Activated T-helper 17 cell treated with anti-CD3 and anti-CD28 coated beads, Interleukin-2, amount 50 U/mL, for 72 hours (primary cell): Measurements from ENCODE around the gene ODAPH. TPM values are rescaled to one million over a fixed set of nuclear protein-coding genes. Genes with fewer than 3 reads are reported as not detected.
"Not testable (repeated sequence)": the region's sequence is repeated elsewhere in the genome, so short reads cannot be mapped to it uniquely, and the experiment has no call there.

Experiments used
- ATAC-seq: fragments of 150-1000 bp; cut with Tn5 transposase; replicated peaks from 2 replicates; pipeline ENCODE4 v1.10.0; 2021; ENCODE audit warnings: mild to moderate bottlenecking, moderate library complexity
- H3K27ac Mint-ChIP-seq: one replicate; pipeline ENCODE4 v1.8.0; 2022; ENCODE audit warnings: mixed read lengths
- H3K27me3 Mint-ChIP-seq: one replicate; pipeline ENCODE4 v1.8.0; 2022; ENCODE audit warnings: mixed read lengths
- H3K36me3 Mint-ChIP-seq: one replicate; pipeline ENCODE4 v1.8.0; 2022; ENCODE audit warnings: low read depth, mild to moderate bottlenecking, mixed read lengths
- H3K4me1 Mint-ChIP-seq: one replicate; pipeline ENCODE4 v1.8.0; 2022; ENCODE audit warnings: mixed read lengths
- H3K4me3 Mint-ChIP-seq: one replicate; pipeline ENCODE4 v1.8.0; 2022; ENCODE audit warnings: mild to moderate bottlenecking, mixed read lengths
- H3K9me3 Mint-ChIP-seq: one replicate; pipeline ENCODE4 v1.8.0; 2022; ENCODE audit warnings: mixed read lengths
- total RNA-seq, 2 donors: library from RNA; stranded (reverse); gene quantifications; one replicate each; pipeline ENCODE4 v1.2.3, GENCODE V29; 2022

The ODAPH gene
- total RNA-seq = 1 to 10 TPM in 1 of 2 donors, under 1 TPM in 1; 0.87 to 3.4 TPM

GRCh38 chr4:75555294-75556164 lies at the start of gene ODAPH:
TSS of gene ODAPH (plus strand) at chr4:75556066. CDS start at chr4:75556083, 17 bp downstream.
- Mint-ChIP-seq H3K36me3 (no peaks in the 10 kb centered on the region), H3K9me3 (no peaks in the 10 kb centered on the region), H3K4me1 (peaks cover 6% of the 10 kb centered on the region), H3K4me3 (peak within 1 kb of the TSS; percentile 49), H3K27me3 (peaks cover 12% of the 10 kb centered on the region), H3K27ac (no peak within 1 kb of the TSS)
- peak; percentile 97 for ATAC-seq

DNA sequence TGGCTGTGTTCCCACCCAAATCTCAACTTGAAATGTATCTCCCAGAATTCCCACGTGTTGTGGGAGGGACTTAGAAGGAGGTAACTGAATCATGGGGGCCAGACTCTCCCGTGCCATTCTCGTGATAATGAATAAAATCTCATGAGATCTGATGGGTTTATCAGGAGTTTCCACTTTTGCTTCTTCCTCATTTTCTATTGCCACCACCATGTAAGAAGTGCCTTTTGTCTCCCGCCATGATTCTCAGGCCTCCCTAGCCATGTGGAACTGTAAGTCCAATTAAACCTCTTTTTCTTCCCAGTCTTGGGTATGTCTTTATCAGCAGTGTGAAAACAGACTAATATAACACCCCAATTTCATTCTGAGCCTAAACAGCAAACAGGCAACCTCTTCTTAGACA lies 46.3 kb upstream of the ODAPH start:
- not testable (repeated sequence) for H3K27ac Mint-ChIP-seq, H3K4me3 Mint-ChIP-seq, ATAC-seq, H3K27me3 Mint-ChIP-seq, H3K9me3 Mint-ChIP-seq
- Mint-ChIP-seq H3K36me3 (peaks cover 71% of the 10 kb centered on the region), H3K4me1 (peaks cover 25% of the 10 kb centered on the region)

- Mint-ChIP-seq H3K4me1 (peaks cover 19% of the 10 kb centered on the region), H3K27ac (no peak overlapping the region), H3K9me3 (no peaks in the 10 kb centered on the region), H3K4me3 (no peak overlapping the region), H3K36me3 (peaks cover 70% of the 10 kb centered on the region), H3K27me3 (no peaks in the 10 kb centered on the region)
- no peak for ATAC-seq
Measured at GRCh38 chr4:75511841-75512240, 44.0 kb upstream of the ODAPH start.

DNA sequence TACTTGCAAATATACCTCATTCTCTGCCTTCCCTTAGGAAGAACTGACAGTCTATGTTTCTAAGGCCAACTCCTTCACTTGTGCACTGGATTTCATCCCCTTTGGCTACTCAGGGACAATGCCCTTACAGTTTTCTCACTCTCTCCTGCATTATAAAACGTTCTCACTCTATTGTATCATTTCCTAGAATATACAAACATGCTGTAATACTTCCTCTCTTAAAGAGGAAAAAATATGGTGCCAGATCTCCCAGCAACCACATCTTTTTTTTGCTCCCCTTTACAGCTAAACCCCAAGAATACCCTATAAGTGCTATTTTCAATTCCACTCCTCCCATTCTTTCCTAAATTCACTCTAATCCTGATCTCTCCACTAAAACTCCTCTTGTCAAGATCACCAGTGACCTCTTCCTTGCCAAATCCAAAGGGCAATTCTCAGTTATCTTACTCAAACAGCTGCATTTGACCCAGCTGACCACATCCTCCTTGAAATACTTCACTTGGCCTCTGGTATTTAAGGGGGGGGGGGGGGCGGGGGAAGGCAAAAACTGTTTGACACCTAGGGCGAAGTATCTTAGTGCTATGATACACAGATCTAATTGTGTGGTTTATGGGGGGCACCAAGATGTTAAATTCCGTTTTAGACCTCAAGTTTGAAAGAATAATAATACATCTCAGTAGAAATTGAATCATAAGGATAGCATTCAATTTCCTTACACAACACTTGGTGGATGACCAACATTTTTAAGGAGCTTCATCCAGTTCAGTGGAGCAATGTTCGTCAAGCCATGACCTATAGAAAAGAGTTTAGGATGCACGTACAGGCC lies 43.3 kb upstream of the ODAPH start:
- no peak overlapping the region for H3K27ac Mint-ChIP-seq
- no peak overlapping the region for H3K4me3 Mint-ChIP-seq
- H3K9me3 Mint-ChIP-seq = no peaks in the 10 kb centered on the region
- H3K27me3 Mint-ChIP-seq = no peaks in the 10 kb centered on the region
- peaks cover 19% of the 10 kb centered on the region for H3K4me1 Mint-ChIP-seq
- peaks cover 70% of the 10 kb centered on the region for H3K36me3 Mint-ChIP-seq
- ATAC-seq = no peak

DNA sequence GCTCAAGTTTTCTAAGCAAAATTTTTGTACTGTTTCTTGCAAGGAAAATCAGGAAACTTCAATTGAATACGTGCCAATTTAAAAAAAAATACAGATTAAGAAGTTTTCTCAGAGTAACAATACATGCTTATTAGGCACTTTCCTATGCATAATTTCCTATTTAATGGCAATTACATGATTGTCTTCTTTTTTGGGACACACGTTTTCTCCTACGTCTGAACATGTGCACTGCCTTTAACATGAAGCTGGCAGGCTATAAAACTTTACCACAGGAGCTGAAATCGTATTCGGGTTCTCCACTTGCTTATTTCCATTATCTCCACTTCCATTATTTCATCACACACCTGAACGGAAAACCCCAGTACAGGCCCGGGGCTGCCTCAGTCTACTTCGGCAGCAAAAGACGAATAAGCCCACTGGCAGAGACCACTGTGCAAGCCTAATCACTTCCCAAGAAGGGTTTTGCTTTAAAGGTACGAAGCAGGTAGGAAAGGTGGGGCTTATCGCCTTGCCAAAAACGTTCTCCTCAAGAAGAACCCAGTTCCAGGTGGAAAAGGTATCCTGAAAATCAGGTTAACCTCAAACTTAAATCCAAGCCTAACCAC lies 42.2 kb upstream of the ODAPH start:
- peaks cover 75% of the 10 kb centered on the region for H3K36me3 Mint-ChIP-seq
- no peak overlapping the region for H3K4me3 Mint-ChIP-seq
- H3K4me1 Mint-ChIP-seq = peaks cover 19% of the 10 kb centered on the region
- H3K27ac Mint-ChIP-seq = no peak overlapping the region
- no peak for ATAC-seq
- H3K27me3 Mint-ChIP-seq = no peaks in the 10 kb centered on the region
- H3K9me3 Mint-ChIP-seq = no peaks in the 10 kb centered on the region

GRCh38 chr4:75514131-75514948 lies 41.5 kb upstream of the ODAPH start, which contains the start of the genes RCHY1 and THAP6:
TSS of gene RCHY1 (minus strand) at chr4:75514403. CDS start at chr4:75514286, 117 bp downstream.
TSS of gene THAP6 (plus strand) at chr4:75514473. CDS start at chr4:75515453, 980 bp downstream.
- no peak within 1 kb of the TSS for H3K27ac Mint-ChIP-seq
- peaks cover 75% of the 10 kb centered on the region for H3K36me3 Mint-ChIP-seq
- peaks cover 16% of the 10 kb centered on the region for H3K4me1 Mint-ChIP-seq
- H3K4me3 Mint-ChIP-seq = no peak within 1 kb of the TSS
- no peaks in the 10 kb centered on the region for H3K27me3 Mint-ChIP-seq
- H3K9me3 Mint-ChIP-seq = no peaks in the 10 kb centered on the region
- ATAC-seq = peak; percentile 94

- no peak overlapping the region for H3K4me3 Mint-ChIP-seq
- peaks cover 10% of the 10 kb centered on the region for H3K4me1 Mint-ChIP-seq
- H3K27ac Mint-ChIP-seq = no peak overlapping the region
- H3K27me3 Mint-ChIP-seq = no peaks in the 10 kb centered on the region
- H3K9me3 Mint-ChIP-seq = no peaks in the 10 kb centered on the region
- peaks cover 75% of the 10 kb centered on the region for H3K36me3 Mint-ChIP-seq
- no peak for ATAC-seq
Measured at GRCh38 chr4:75514949-75515612, 40.8 kb upstream of the ODAPH start.

GRCh38 chr4:75516144-75516543 lies 39.7 kb upstream of the ODAPH start:
- Mint-ChIP-seq H3K4me1 (peaks cover 4% of the 10 kb centered on the region), H3K27ac (no peak overlapping the region), H3K4me3 (no peak overlapping the region), H3K27me3 (no peaks in the 10 kb centered on the region), H3K36me3 (peaks cover 75% of the 10 kb centered on the region), H3K9me3 (no peaks in the 10 kb centered on the region)
- ATAC-seq = no peak

DNA sequence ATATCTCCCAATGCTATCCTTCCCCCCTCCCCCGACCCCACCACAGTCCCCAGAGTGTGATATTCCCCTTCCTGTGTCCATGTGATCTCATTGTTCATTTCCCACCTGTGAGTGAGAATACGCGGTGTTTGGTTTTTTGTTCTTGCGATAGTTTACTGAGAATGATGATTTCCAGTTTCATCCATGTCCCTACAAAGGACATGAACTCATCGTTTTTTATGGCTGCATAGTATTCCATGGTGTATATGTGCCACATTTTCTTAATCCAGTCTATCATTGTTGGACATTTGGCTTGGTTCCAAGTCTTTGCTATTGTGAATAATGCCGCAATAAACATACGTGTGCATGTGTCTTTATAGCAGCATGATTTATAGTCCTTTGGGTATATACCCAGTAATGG lies 36.4 kb upstream of the ODAPH start:
- H3K36me3 Mint-ChIP-seq = peaks cover 99% of the 10 kb centered on the region
- H3K27ac Mint-ChIP-seq, ATAC-seq: not testable (repeated sequence)

DNA sequence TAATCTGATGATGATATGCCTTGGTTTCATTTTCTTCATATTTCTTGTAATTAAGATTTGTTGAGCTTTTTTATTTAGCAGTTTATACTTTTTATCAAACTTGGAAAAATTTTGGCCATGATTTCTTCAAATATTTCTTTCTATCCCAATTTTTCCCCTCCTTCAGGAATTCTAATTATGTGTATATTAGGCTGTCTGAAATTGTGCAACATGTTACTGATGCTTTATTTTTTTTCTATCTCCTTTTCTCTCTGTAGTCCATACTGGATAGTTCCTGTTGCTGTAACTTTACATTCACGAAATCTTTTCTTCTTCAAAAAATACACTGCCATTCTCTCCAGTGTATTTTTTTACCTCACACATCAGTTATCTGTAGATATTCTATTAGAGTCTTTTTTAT lies 30.8 kb upstream of the ODAPH start:
- Mint-ChIP-seq H3K27me3 (no peaks in the 10 kb centered on the region), H3K9me3 (no peaks in the 10 kb centered on the region), H3K27ac (no peak overlapping the region), H3K36me3 (peaks cover 97% of the 10 kb centered on the region), H3K4me3 (no peak overlapping the region), H3K4me1 (peaks cover 4% of the 10 kb centered on the region)
- no peak for ATAC-seq

More for the DNA sequence above, 36.4 kb upstream of the ODAPH start:
- H3K9me3 Mint-ChIP-seq, H3K4me3 Mint-ChIP-seq, H3K4me1 Mint-ChIP-seq, H3K27me3 Mint-ChIP-seq: not testable (repeated sequence)

GRCh38 chr4:75525910-75526309 lies 30.0 kb upstream of the ODAPH start:
- Mint-ChIP-seq H3K4me3 (no peak overlapping the region), H3K4me1 (no peaks in the 10 kb centered on the region), H3K27me3 (no peaks in the 10 kb centered on the region), H3K9me3 (peaks cover 5% of the 10 kb centered on the region), H3K36me3 (peaks cover 96% of the 10 kb centered on the region), H3K27ac (no peak overlapping the region)
- no peak for ATAC-seq

- Mint-ChIP-seq H3K36me3 (peaks cover 95% of the 10 kb centered on the region), H3K27me3 (no peaks in the 10 kb centered on the region), H3K9me3 (peaks cover 5% of the 10 kb centered on the region), H3K4me3 (no peak overlapping the region), H3K4me1 (no peaks in the 10 kb centered on the region), H3K27ac (no peak overlapping the region)
- ATAC-seq = no peak
Measured at GRCh38 chr4:75527482-75527881, 28.4 kb upstream of the ODAPH start.

- peaks cover 5% of the 10 kb centered on the region for H3K9me3 Mint-ChIP-seq
- no peaks in the 10 kb centered on the region for H3K4me1 Mint-ChIP-seq
- no peaks in the 10 kb centered on the region for H3K27me3 Mint-ChIP-seq
- H3K27ac Mint-ChIP-seq = no peak overlapping the region
- ATAC-seq = no peak
- peaks cover 73% of the 10 kb centered on the region for H3K36me3 Mint-ChIP-seq
- no peak overlapping the region for H3K4me3 Mint-ChIP-seq
Measured at GRCh38 chr4:75530556-75531322, 25.1 kb upstream of the ODAPH start.
